Breast epithelium (tissue), 3 donors: ENCODE measurements around the gene VEGFC.

Experiments used
- POLR2AphosphoS5 ChIP-seq, 3 donors: sonication (generic); formaldehyde crosslinking; IDR thresholded peaks; one replicate each; pipeline ENCODE4 v1.6.1; 2017; ENCODE audit warnings: antibody characterized with exemption in 3 of 3
- TF ChIP-seq, protein P1 (sequence below), 3 donors: fragments of 450-650 bp; IDR thresholded peaks; one replicate each; pipeline ENCODE4 v1.5.1; 2016 to 2017; ENCODE audit warnings: antibody characterized with exemption in 3 of 3, mild to moderate bottlenecking in 3 of 3, moderate library complexity in 3 of 3

DNA sequence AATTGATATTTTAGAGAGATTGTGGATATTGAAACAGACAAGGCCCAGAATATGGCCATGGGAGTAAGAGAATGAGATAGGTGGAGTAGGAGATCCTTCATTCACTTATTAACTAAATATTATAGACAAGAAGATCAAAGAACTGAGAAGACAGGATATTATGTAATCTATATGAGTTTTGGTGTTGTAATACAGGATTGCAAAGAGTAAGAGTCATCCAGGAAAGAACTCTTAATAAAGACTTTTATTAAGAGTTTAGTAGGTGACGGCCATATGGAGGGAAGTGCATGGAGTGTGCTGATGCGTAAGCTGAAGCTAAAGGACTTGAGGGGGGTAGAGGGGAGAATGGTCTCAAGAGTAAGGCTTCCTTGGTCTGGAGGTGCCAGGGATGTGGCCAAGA, 153.7 kb downstream of the VEGFC start:
- TF ChIP-seq, protein P1, sequence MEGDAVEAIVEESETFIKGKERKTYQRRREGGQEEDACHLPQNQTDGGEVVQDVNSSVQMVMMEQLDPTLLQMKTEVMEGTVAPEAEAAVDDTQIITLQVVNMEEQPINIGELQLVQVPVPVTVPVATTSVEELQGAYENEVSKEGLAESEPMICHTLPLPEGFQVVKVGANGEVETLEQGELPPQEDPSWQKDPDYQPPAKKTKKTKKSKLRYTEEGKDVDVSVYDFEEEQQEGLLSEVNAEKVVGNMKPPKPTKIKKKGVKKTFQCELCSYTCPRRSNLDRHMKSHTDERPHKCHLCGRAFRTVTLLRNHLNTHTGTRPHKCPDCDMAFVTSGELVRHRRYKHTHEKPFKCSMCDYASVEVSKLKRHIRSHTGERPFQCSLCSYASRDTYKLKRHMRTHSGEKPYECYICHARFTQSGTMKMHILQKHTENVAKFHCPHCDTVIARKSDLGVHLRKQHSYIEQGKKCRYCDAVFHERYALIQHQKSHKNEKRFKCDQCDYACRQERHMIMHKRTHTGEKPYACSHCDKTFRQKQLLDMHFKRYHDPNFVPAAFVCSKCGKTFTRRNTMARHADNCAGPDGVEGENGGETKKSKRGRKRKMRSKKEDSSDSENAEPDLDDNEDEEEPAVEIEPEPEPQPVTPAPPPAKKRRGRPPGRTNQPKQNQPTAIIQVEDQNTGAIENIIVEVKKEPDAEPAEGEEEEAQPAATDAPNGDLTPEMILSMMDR (IDR thresholded peaks at IDR 0.05): no peak
- TF ChIP-seq POLR2AphosphoS5 (IDR thresholded peaks at IDR 0.05): no peak
